ENCODE measurements around the gene CEP350.
A peak's percentile ranks its signal among the peaks of the same experiment; 100 is the strongest.

Gene CEP350

GRCh38 chr1:180112091-180112490 lies 157.5 kb downstream of the CEP350 start:
- no peak overlapping the region for H3K4me3 ChIP-seq (replicated peaks; ENCODE audit: low read depth, low read length)
- H3K36me3 ChIP-seq (ENCODE audit: control insufficient read depth, insufficient read depth, low read length): peaks cover 3% of the 10 kb centered on the region; the same call in 1 of the 2 replicates
- no peak for DNase-seq (ENCODE audit: extremely low read depth, insufficient read length)
- TF ChIP-seq, protein P1, sequence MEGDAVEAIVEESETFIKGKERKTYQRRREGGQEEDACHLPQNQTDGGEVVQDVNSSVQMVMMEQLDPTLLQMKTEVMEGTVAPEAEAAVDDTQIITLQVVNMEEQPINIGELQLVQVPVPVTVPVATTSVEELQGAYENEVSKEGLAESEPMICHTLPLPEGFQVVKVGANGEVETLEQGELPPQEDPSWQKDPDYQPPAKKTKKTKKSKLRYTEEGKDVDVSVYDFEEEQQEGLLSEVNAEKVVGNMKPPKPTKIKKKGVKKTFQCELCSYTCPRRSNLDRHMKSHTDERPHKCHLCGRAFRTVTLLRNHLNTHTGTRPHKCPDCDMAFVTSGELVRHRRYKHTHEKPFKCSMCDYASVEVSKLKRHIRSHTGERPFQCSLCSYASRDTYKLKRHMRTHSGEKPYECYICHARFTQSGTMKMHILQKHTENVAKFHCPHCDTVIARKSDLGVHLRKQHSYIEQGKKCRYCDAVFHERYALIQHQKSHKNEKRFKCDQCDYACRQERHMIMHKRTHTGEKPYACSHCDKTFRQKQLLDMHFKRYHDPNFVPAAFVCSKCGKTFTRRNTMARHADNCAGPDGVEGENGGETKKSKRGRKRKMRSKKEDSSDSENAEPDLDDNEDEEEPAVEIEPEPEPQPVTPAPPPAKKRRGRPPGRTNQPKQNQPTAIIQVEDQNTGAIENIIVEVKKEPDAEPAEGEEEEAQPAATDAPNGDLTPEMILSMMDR (IDR thresholded peaks at IDR 0.05; ENCODE audit: insufficient read depth, low read length, poor library complexity, severe bottlenecking): no peak
- H3K27me3 ChIP-seq (replicated peaks; ENCODE audit: control insufficient read depth, insufficient read depth, low read length): no peaks in the 10 kb centered on the region

DNA sequence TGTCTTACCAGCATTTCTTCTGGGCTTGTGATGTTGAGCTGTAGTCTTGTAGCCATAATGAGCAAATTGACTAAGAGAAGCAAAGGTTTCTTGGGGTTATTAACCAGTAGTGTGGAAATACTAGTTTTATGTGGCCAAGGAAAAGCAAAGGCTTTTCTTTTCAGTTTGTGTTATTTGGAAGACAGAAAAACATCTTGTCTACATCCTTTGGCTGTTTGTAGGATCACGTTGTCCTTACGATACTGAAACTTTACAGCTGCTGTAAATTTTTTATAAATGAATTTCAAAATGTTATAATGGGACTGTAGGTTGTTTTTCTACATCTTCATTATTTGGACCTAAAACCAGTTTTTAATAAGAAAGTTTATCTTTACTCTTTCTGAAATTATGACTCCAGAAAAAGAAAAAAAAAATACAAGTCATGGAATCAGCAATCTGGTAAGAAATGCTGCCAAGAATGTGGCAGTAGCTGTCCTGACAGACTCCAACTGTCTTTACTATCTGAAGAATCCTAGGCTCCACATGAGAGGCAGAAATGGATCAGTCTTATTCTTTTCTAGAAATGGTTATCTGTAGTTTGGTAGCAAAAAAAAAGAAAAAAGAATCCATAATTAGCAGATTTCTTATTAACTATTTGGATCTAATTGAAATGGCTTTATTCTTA lies 158.5 kb downstream of the CEP350 start:
- TF ChIP-seq, protein P1 (IDR thresholded peaks at IDR 0.05; ENCODE audit: insufficient read depth, low read length, poor library complexity, severe bottlenecking): no peak
- Histone ChIP-seq H3K4me3 (replicated peaks; ENCODE audit: low read depth, low read length) (no peak overlapping the region), H3K36me3 (ENCODE audit: control insufficient read depth, insufficient read depth, low read length) (peaks cover 3% of the 10 kb centered on the region; the same call in 1 of the 2 replicates), H3K27me3 (replicated peaks; ENCODE audit: control insufficient read depth, insufficient read depth, low read length) (no peaks in the 10 kb centered on the region)
- no peak for DNase-seq (ENCODE audit: extremely low read depth, insufficient read length)

DNA sequence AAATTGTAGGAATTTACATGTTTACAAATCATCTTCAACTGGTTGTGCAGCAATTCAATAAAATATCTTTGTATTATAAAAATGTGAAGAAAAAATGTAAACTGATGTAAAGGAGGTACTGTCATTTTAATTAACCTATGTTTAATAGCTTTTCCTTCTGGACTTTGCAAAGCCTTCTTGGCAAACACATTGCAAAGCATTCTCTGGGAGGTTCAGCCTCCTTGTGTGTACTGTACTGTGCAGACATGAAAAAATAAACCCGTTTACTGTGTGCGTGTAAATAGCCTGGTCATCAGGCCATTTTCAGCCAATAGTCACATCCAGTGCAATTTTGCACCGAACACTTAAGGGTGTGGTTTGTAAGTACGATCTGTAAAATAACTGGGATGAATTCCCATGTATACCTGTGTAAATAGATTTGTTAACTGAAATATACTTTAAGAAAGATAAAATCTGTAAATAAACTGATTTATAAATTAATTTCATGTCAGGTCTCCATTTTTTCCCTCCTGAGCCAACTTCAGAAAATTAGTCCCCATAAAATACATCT lies 159.9 kb downstream of the CEP350 start:
- Histone ChIP-seq H3K27me3 (replicated peaks; ENCODE audit: control insufficient read depth, insufficient read depth, low read length) (no peaks in the 10 kb centered on the region), H3K4me3 (replicated peaks; ENCODE audit: low read depth, low read length) (no peak overlapping the region), H3K36me3 (ENCODE audit: control insufficient read depth, insufficient read depth, low read length) (peaks cover 3% of the 10 kb centered on the region; the same call in 1 of the 2 replicates)
- TF ChIP-seq, protein P1 (IDR thresholded peaks at IDR 0.05; ENCODE audit: insufficient read depth, low read length, poor library complexity, severe bottlenecking): no peak
- DNase-seq (ENCODE audit: extremely low read depth, insufficient read length): no peak

DNA sequence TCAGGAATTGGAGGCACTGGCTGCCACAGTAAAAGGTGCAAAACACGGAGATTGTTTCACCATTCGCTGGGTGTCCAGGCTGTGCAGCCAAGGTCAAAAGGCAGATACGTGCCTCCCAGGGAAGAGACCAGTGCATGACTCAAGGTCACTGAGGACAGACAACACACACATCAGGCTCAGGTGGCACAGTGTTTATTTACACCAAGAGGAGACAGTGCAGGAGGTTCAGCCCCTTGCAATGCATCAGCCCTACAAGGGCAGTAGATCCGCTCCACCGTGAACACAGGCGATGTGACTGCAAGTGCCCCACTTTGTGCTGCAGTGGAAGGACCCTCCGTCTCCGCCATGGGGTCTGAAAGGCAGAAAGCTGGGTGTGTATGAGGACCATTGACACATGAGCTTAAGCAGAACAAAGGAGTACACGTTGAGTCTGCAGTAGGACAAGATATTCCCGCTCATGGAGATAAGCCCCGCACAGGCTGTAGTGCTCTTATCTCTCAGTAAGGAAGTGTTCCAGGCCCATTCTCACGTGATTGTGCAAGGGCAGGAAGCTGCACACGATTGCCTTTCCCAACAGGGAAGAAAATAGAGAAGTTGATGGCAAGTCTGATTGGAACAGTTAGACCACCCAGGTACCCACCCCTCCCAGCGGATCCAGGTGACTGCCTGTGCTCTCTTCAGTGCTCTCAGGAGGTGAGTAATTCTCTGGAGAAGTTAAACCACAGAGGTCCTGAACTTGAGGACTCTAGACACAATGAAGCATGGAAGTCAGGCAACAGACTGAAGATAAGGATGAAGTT lies 162.6 kb downstream of the CEP350 start:
- no peaks in the 10 kb centered on the region for H3K27me3 ChIP-seq (replicated peaks; ENCODE audit: control insufficient read depth, insufficient read depth, low read length)
- H3K36me3 ChIP-seq (ENCODE audit: control insufficient read depth, insufficient read depth, low read length): no peaks in the 10 kb centered on the region; the same call in 1 of the 2 replicates
- peak; percentile 9 for DNase-seq (ENCODE audit: extremely low read depth, insufficient read length)
- TF ChIP-seq, protein P1 (IDR thresholded peaks at IDR 0.05; ENCODE audit: insufficient read depth, low read length, poor library complexity, severe bottlenecking): no peak
- no peak overlapping the region for H3K4me3 ChIP-seq (replicated peaks; ENCODE audit: low read depth, low read length)

DNA sequence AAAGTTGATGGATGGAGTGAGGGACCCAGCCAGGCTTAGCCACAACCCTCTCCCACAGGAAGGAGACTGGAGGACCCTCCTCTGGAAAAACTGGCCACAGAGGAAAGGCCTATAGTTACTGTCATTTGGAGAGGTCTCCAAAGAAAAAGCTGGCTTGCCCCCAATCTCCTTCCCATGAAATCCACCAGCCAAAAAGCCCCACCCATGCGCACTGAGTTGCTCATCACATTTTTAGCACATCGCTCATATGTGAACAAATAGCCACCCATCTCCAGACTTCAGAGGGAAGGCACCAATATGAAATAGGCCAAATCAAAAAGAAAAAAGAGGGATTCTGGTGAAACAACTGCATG lies 163.1 kb downstream of the CEP350 start:
- Histone ChIP-seq H3K4me3 (replicated peaks; ENCODE audit: low read depth, low read length) (no peak overlapping the region), H3K36me3 (ENCODE audit: control insufficient read depth, insufficient read depth, low read length) (no peaks in the 10 kb centered on the region; the same call in 1 of the 2 replicates), H3K27me3 (replicated peaks; ENCODE audit: control insufficient read depth, insufficient read depth, low read length) (no peaks in the 10 kb centered on the region)
- DNase-seq (ENCODE audit: extremely low read depth, insufficient read length): no peak
- TF ChIP-seq, protein P1 (IDR thresholded peaks at IDR 0.05; ENCODE audit: insufficient read depth, low read length, poor library complexity, severe bottlenecking): no peak
